22Rv1 (cell line): ENCODE results near the gene ZC3H10.

Experiments used
- CTCF ChIP-seq: fragments of 450-650 bp; IDR thresholded peaks from 2 replicates; pipeline ENCODE4 v1.5.1; 2017; ENCODE audit warnings: mild to moderate bottlenecking
- ZFX ChIP-seq: fragments of 450-650 bp; IDR thresholded peaks from 2 replicates; pipeline ENCODE4 v1.6.1; 2017; ENCODE audit warnings: antibody characterized with exemption, borderline replicate concordance

- TF ChIP-seq CTCF = no peak
- no peak for TF ChIP-seq ZFX
These were observed 3.3 kb downstream of the ZC3H10 start for GRCh38 chr12:56121204-56121870.
